Activated naive CD8-positive, alpha-beta T cell treated with anti-CD3 and anti-CD28 coated beads, Interleukin-2, amount 50 U/mL, for 24 hours (primary cell): ENCODE results near the gene GFRA3.

ENCODE experiments used
- ATAC-seq: fragments of 150-1000 bp; cut with Tn5 transposase; one replicate; pipeline ENCODE4 v1.10.0; 2021
- DNase-seq: peaks from one replicate; pipeline ENCODE4 v3.0.0; 2021
- H3K27ac Mint-ChIP-seq: one replicate; pipeline ENCODE4 v1.8.0; 2021; ENCODE audit warnings: mild to moderate bottlenecking, mixed read lengths
- H3K27me3 Mint-ChIP-seq: one replicate; pipeline ENCODE4 v1.8.0; 2021; ENCODE audit warnings: mixed read lengths
- H3K36me3 Mint-ChIP-seq: one replicate; pipeline ENCODE4 v1.8.0; 2021; ENCODE audit warnings: low read depth, mixed read lengths
- H3K4me1 Mint-ChIP-seq: one replicate; pipeline ENCODE4 v1.8.0; 2021; ENCODE audit warnings: mixed read lengths
- H3K4me3 Mint-ChIP-seq: one replicate; pipeline ENCODE4 v1.8.0; 2021; ENCODE audit warnings: mild to moderate bottlenecking, moderate library complexity, mixed read lengths
- H3K9me3 Mint-ChIP-seq: one replicate; pipeline ENCODE4 v1.8.0; 2021; ENCODE audit warnings: mixed read lengths

The GFRA3 gene

GRCh38 chr5:138234651-138235050 lies 39.8 kb downstream of the GFRA3 start:
- Mint-ChIP-seq H3K4me1 (no peaks in the 10 kb centered on the region), H3K27ac (no peak overlapping the region), H3K27me3 (peaks cover 35% of the 10 kb centered on the region), H3K4me3 (no peak overlapping the region), H3K36me3 (no peaks in the 10 kb centered on the region), H3K9me3 (no peaks in the 10 kb centered on the region)
- ATAC-seq (no peak), DNase-seq (no peak)

GRCh38 chr5:138233280-138233679 lies 41.1 kb downstream of the GFRA3 start:
- no peak for DNase-seq
- Mint-ChIP-seq H3K4me1 (no peaks in the 10 kb centered on the region), H3K27ac (no peak overlapping the region)

GRCh38 chr5:138230981-138231589 lies 43.3 kb downstream of the GFRA3 start:
- Mint-ChIP-seq H3K9me3 (peaks cover 4% of the 10 kb centered on the region), H3K4me1 (no peaks in the 10 kb centered on the region), H3K27ac (no peak overlapping the region), H3K4me3 (no peak overlapping the region), H3K36me3 (peaks cover under 1% of the 10 kb centered on the region), H3K27me3 (peaks cover 17% of the 10 kb centered on the region)
- DNase-seq = no peak
- ATAC-seq = no peak

More at GRCh38 chr5:138233280-138233679, 41.1 kb downstream of the GFRA3 start:
- no peak overlapping the region for H3K4me3 Mint-ChIP-seq
- ATAC-seq = no peak
- H3K36me3 Mint-ChIP-seq = no peaks in the 10 kb centered on the region
- H3K27me3 Mint-ChIP-seq = peaks cover 27% of the 10 kb centered on the region
- no peaks in the 10 kb centered on the region for H3K9me3 Mint-ChIP-seq

- no peak overlapping the region for H3K4me3 Mint-ChIP-seq
- H3K9me3 Mint-ChIP-seq = peaks cover 9% of the 10 kb centered on the region
Measured at GRCh38 chr5:138230261-138230660, 44.2 kb downstream of the GFRA3 start.

GRCh38 chr5:138229387-138229786 lies 45.0 kb downstream of the GFRA3 start:
- Mint-ChIP-seq H3K36me3 (peaks cover 2% of the 10 kb centered on the region), H3K4me1 (no peaks in the 10 kb centered on the region), H3K27me3 (peaks cover 14% of the 10 kb centered on the region), H3K9me3 (peaks cover 9% of the 10 kb centered on the region), H3K4me3 (no peak overlapping the region), H3K27ac (no peak overlapping the region)
- ATAC-seq (no peak), DNase-seq (no peak)

More at GRCh38 chr5:138230261-138230660, 44.2 kb downstream of the GFRA3 start:
- DNase-seq (no peak), ATAC-seq (no peak)
- no peak overlapping the region for H3K27ac Mint-ChIP-seq
- H3K4me1 Mint-ChIP-seq = no peaks in the 10 kb centered on the region
- H3K27me3 Mint-ChIP-seq = peaks cover 16% of the 10 kb centered on the region
- peaks cover 2% of the 10 kb centered on the region for H3K36me3 Mint-ChIP-seq

GRCh38 chr5:138226910-138227309 lies 47.5 kb downstream of the GFRA3 start:
- ATAC-seq = no peak
- Mint-ChIP-seq H3K4me1 (peaks cover 5% of the 10 kb centered on the region), H3K36me3 (peaks cover 2% of the 10 kb centered on the region), H3K4me3 (no peak overlapping the region), H3K27me3 (peaks cover 19% of the 10 kb centered on the region), H3K27ac (no peak overlapping the region), H3K9me3 (peaks cover 9% of the 10 kb centered on the region)
- DNase-seq = no peak

- no peak for ATAC-seq
- peaks cover 9% of the 10 kb centered on the region for H3K9me3 Mint-ChIP-seq
- H3K4me1 Mint-ChIP-seq = peaks cover 5% of the 10 kb centered on the region
- peaks cover 2% of the 10 kb centered on the region for H3K36me3 Mint-ChIP-seq
- no peak for DNase-seq
- H3K27me3 Mint-ChIP-seq = peaks cover 14% of the 10 kb centered on the region
- no peak overlapping the region for H3K27ac Mint-ChIP-seq
- no peak overlapping the region for H3K4me3 Mint-ChIP-seq
Measured at GRCh38 chr5:138224712-138225111, 49.7 kb downstream of the GFRA3 start.

- Mint-ChIP-seq H3K36me3 (peaks cover 2% of the 10 kb centered on the region), H3K27ac (no peak overlapping the region), H3K9me3 (peaks cover 9% of the 10 kb centered on the region), H3K27me3 (peaks cover 18% of the 10 kb centered on the region), H3K4me1 (peaks cover 5% of the 10 kb centered on the region), H3K4me3 (no peak overlapping the region)
- ATAC-seq (no peak), DNase-seq (no peak)
Measured at GRCh38 chr5:138223532-138223931, 50.9 kb downstream of the GFRA3 start.

- H3K4me1 Mint-ChIP-seq = peaks cover 16% of the 10 kb centered on the region
- H3K9me3 Mint-ChIP-seq = no peaks in the 10 kb centered on the region
- DNase-seq (no peak), ATAC-seq (no peak)
- peaks cover 3% of the 10 kb centered on the region for H3K36me3 Mint-ChIP-seq
- peaks cover 9% of the 10 kb centered on the region for H3K27me3 Mint-ChIP-seq
- no peak overlapping the region for H3K4me3 Mint-ChIP-seq
- H3K27ac Mint-ChIP-seq = no peak overlapping the region
Measured at GRCh38 chr5:138216799-138217198, 57.6 kb downstream of the GFRA3 start.

GRCh38 chr5:138213161-138214029 lies 61.0 kb downstream of the GFRA3 start, which contains the start of gene CDC23:
CDC23 (minus strand) TSS chr5:138213323; CDS start chr5:138213312, 11 bp downstream.
- ATAC-seq (peak; percentile 97), DNase-seq (peak; percentile 86)
- Mint-ChIP-seq H3K9me3 (no peaks in the 10 kb centered on the region), H3K27me3 (no peaks in the 10 kb centered on the region), H3K4me1 (peaks cover 26% of the 10 kb centered on the region), H3K36me3 (peaks cover 3% of the 10 kb centered on the region), H3K4me3 (peak within 1 kb of the TSS; percentile 97), H3K27ac (peak within 1 kb of the TSS; percentile 93)

GRCh38 chr5:138212828-138213160 lies 61.6 kb downstream of the GFRA3 start:
- Mint-ChIP-seq H3K36me3 (peaks cover 3% of the 10 kb centered on the region), H3K9me3 (no peaks in the 10 kb centered on the region), H3K27ac (peak overlapping the region; percentile 93), H3K27me3 (no peaks in the 10 kb centered on the region), H3K4me1 (peaks cover 26% of the 10 kb centered on the region), H3K4me3 (peak overlapping the region; percentile 97)
- ATAC-seq = peak; percentile 30
- DNase-seq = no peak

GRCh38 chr5:138210985-138211384 lies 63.4 kb downstream of the GFRA3 start:
- Mint-ChIP-seq H3K4me3 (peak overlapping the region; percentile 9), H3K27ac (no peak overlapping the region), H3K36me3 (peaks cover 3% of the 10 kb centered on the region), H3K9me3 (no peaks in the 10 kb centered on the region), H3K4me1 (peaks cover 26% of the 10 kb centered on the region), H3K27me3 (no peaks in the 10 kb centered on the region)
- ATAC-seq (no peak), DNase-seq (no peak)
